Endometrium (tissue), 2 donors: ENCODE results near the gene MAP3K13.

Source experiments
- FAIRE-seq: peaks from 2 replicates; lab custom pipeline; 2012; peaks lifted over from hg19 to GRCh38; lab: Jason Lieb, UNC
- donor health status: control.
- donor health status: control.

Gene MAP3K13

DNA sequence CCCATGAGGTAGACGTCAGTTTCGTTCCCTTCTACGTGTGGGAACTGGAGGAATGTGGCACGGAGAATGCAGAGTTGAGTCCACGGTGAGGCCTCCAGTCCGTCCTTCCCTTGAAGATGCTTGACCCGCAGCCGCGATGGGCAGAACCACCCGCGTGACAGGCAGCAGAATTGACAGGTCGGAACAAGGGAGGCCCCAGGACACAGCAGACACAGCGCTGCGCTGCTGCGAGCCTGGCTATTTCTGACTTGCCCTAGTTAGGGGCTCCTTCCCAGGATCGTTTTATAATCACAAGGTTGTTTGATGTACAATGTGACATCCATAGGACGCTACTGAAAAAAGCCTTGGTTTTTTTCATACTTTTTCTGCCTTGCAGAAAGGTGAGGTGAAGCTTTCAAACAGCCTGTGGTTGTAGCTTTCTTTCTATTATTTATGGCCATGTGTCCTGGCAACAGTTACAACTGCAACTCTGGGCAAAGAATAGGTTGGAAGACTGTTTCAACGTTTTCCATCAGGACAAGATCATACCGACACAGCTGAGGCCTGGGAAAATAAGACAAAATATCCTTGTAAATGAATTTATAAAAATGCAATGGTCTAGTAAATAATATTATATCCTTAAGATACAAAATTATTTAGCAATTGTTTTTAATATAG is 145.5 kb downstream of the MAP3K13 start:
- FAIRE-seq: no peak

DNA sequence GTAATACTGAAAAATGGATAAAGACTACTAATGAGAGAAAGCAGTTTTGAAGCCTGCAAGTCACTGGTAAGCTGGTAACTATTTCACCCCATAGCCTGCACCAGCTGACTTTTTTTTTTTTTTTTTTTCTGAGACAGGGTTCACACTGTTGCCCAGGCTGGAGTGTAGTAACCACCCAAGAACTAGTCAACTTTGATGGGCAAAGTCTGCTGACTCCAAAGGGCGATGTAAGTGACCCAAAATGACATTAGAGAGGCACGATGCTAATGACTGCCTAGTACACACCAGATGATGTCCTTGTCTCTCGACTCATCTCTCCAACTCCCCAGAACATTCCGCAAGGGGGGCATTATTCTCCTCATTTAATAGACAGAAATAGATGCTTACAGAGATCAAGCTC is 148.8 kb downstream of the MAP3K13 start:
- FAIRE-seq: no peak

DNA sequence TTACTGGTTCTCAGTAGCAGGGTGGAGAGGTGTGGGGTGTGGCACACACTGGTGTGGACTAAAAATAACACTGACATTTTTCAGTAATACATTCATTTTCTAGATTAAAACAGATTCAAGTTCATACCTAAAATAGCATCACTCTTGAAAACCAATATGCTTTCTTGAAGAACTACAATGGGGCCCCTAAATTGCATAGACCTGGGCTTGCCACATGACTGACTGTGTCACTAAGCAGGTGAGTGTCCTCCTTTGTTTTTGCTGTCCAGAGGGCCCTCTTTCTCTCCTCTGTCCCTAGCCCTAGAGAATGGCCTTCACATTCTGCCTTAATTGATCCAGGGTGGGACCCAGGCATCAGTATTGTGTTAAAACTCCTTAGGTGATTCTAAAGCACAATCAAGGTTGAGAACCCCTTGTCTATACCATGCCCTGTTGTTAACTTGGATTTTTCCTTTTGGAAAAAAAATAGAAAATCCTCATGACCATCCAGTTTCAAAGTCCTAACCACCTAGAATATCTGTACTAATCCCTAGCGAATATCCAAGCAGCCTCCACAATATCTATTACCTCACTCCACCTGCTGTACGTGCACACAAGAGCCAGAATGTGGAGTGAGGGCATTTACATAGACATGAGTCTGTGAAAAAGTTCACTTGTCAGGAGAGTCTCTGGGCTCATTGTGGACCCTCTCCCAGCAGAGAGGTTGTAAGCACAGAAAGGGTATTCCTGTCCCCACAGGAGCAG is 154.6 kb downstream of the MAP3K13 start:
- FAIRE-seq: no peak

DNA sequence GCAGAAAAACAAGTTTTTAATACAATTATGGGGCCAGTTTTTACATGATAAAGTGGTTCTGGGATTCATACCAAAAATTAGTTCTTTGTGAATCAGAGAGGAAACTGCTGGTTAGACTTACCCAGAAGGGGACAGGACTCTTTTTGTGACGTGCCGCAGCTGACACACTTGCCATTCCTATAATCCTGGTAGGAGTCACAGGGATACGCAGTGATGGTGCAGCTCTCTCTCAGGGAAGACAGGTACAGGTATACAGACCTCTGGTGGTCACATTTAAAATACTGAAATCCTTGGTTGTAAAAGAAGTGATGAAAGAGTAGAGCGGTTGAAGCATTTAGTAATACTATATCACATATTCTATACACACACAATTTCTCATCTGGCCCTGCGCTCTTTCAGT is 156.1 kb downstream of the MAP3K13 start:
- FAIRE-seq: no peak

DNA sequence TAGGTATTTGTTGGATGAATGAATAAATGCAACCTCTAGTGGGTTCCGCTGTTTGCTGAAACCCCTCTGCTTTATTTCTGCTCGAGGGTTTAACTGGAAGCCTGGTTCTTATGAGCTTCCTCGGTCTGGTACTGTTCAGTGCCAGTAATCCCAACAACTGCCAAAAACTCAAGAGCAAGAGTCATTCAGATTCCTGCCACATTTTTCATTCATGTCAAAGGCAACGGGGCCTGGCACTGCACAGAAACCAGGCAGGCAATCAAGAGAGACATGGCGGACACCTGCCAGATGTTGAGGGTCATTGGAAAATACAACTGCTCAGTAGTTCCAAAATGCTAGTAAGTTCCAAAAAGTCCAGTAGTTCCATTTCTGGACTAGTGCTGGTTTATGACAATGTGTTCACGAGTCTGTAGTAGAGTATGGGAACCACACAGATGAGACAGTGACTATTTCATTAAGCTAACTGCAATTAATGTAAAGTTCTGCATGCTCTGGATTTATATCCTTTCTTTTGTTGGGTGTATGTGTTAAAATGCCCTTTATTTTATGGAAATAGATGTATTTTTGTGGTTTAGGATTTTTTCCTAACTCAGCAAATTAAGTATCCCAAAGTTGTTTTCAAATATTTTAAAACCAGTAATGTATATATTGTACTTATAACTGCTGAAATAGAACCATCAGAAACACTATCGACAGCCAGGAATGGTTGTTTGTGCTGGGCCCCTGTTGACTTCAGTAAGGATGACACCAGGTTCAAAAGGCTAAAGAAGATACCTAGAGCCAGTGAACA is 158.6 kb downstream of the MAP3K13 start:
- no peak for FAIRE-seq

DNA sequence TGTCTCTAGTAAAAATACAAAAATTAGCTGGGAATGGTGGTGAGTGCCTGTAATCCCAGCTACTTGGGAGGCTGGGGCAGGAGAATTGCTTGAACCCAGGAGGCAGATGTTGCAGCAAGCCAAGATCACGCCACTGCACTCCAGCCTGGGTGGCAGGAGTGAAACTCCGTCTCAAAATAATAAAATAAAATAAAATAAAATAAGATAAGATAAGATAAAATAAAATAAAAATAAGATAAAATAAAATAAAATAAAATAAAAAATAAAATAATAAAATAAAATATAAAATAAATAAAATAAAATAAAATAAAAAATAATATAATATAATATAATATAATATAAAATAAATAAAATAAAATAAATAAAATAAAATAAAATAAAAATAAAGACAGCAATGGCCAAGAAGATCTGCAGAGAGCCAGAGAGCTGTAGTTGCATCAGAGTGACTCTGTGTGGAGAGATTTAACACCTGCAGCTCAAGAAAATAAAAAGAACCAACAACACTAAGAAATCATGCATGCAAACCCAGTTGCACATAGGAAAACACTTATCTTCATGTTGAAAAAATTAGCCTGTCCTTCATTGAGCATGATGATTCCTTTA is 163.5 kb downstream of the MAP3K13 start:
- peak; percentile 23 for FAIRE-seq

DNA sequence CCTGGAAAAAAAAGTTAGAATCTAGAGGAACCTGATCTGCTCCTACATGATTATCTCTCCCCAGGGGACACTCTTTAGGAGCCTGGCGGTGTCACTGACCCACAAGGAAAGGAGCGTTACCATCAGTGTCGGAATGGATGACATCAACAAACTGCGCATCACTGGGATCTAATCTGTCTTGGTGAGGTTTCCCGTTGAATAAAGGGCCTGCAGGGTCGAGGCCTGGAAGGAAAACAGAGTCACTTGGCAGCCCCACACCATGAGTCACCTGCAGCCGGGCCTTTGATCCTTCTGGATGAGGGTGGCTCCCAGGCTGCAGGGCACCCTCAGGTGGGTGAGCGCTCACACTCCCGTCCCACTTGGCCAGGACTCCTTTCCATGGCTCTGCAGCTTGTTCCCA is 164.4 kb downstream of the MAP3K13 start:
- no peak for FAIRE-seq

DNA sequence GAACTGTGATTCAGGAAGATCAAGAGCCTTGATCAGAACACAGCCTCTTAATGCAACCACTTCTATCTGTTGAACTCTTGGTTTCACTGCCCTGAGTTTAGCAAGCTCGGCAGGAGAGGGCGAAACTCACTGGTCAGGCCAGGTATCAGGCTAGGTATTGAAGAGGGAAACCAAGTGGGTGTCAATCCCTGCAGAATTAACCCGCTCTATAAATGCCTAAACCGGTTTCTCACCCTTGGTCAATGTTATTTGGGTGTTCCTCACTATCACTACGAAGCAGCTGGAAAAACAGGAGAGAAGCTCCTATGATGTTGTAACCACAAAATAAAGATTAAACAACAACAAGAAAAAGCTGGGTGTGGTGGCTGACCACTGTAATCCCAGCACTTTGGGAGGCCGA is 165.6 kb downstream of the MAP3K13 start:
- FAIRE-seq: no peak

DNA sequence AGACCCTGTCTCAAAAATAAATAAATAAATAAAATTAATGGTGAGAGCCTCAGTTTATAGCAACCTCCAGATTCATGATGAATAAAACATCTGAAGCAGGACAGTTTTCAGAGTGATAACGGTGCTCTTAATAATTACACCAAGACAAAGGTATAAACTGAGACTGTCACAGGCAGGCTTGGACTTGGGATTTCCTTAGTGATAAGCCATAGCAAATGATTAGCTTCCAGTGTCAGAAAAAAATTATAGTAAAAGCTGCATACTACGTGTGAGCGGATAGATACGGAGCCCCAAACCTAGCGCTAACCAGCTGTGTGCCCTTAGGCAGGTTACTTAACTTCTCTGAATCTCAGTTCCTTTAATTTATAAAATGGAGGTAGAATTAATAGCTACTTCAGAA is 167.9 kb downstream of the MAP3K13 start:
- FAIRE-seq: no peak

DNA sequence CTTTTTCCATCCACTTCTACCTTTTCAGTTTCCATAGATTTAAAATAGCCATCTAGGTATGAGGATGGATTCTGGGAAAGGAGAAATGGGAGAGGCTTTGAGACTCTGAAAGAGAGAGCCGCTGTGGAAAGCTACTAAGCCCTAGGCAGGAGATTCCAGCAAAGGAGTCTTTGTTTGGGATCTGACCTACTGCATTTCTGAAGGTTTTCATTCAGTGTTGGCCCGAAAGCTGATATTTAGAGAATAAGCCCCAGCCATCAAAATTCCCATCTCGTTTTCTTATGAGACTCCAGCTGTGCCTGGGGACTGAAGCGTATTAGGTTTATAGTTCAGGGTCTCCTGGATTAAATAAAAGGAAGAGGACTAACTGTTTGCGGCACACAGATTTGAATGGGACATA is 170.0 kb downstream of the MAP3K13 start:
- FAIRE-seq: no peak

DNA sequence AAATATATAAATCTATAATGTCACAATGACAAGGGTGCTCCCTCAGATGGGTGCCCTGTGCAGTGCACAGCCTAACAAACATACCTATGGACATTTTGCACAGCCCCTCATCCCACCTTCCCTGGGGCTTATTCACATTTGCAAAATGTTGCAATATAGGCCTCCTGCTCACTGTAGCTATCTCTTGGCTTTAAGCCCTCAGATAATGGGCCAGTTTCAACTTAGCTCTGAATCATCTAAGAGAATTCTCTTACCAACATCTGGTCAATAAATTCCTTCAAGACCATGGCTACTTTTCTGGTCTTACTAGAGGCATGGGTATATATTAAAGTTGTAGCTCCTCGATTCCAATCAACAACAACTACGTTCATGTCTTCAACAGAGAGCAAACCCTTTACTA is 171.6 kb downstream of the MAP3K13 start:
- no peak for FAIRE-seq

DNA sequence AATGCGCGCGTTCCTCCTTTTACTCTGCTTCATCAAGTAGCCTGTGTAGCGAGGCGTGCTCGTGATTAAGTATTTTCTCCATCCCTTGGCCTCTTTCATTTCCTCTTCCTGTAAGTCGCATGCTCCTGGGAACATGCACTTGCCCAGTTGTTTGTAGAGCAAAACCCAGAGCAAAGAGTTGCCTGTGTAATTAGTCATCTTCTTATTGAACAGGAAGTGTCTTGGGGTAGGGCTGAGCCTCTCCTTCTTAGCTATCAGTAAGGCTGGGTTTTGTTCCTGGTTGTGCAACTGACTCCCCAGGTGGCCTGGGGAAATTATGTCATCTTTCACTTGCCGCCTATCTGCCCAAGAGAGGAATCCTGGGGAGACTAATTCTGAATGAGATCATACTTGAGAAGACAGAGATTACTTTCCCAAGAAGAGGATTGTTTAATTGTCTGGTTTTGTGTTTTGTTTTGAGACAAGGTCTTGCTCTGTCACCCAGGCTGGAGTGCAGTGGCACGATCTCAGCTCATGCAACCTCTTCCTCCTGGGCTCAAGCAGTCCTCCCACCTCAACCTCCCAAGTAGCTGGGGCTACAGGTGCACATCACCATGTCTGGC is 174.5 kb downstream of the MAP3K13 start:
- no peak for FAIRE-seq
